Epithelial cell of proximal tubule (primary cell): Measurements from ENCODE around the gene MDM1. TPM values are rescaled to one million over a fixed set of nuclear protein-coding genes. Genes with fewer than 3 reads are reported as not detected.
A peak's percentile ranks its signal among the peaks of the same experiment; 100 is the strongest.

ENCODE experiments used
- DNase-seq: peaks from one replicate; pipeline ENCODE4 v3.0.0-alpha.2; 2011; ENCODE audit warnings: low read depth
- H3K4me3 ChIP-seq: 2 replicates; pipeline ENCODE4 v1.5.1; 2011; ENCODE audit warnings: low read depth, mild to moderate bottlenecking, low read length
- total RNA-seq: library from RNA; depleted of rRNA; stranded (reverse); fragments of >200 nt; gene quantifications from 2 replicates; pipeline ENCODE4 v1.2.3, GENCODE V29; 2015
- TF ChIP-seq, protein P1 (sequence below): conservative IDR thresholded peaks from 2 replicates; pipeline ENCODE4 v1.5.1; 2012; ENCODE audit warnings: low read depth, mild to moderate bottlenecking, low read length

MDM1 gene
- total RNA-seq, 1 donor from 2014 or later: 3.9 TPM

- H3K4me3 ChIP-seq: no peak overlapping the region
- no peak for DNase-seq
- TF ChIP-seq, protein P1, sequence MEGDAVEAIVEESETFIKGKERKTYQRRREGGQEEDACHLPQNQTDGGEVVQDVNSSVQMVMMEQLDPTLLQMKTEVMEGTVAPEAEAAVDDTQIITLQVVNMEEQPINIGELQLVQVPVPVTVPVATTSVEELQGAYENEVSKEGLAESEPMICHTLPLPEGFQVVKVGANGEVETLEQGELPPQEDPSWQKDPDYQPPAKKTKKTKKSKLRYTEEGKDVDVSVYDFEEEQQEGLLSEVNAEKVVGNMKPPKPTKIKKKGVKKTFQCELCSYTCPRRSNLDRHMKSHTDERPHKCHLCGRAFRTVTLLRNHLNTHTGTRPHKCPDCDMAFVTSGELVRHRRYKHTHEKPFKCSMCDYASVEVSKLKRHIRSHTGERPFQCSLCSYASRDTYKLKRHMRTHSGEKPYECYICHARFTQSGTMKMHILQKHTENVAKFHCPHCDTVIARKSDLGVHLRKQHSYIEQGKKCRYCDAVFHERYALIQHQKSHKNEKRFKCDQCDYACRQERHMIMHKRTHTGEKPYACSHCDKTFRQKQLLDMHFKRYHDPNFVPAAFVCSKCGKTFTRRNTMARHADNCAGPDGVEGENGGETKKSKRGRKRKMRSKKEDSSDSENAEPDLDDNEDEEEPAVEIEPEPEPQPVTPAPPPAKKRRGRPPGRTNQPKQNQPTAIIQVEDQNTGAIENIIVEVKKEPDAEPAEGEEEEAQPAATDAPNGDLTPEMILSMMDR: no peak
Measured at GRCh38 chr12:68324531-68324930, 7.6 kb downstream of the MDM1 start.

- H3K4me3 ChIP-seq: no peak overlapping the region
- no peak for DNase-seq
- TF ChIP-seq, protein P1: no peak
Measured at GRCh38 chr12:68321140-68321539, 11.0 kb downstream of the MDM1 start.

- no peak overlapping the region for H3K4me3 ChIP-seq
- DNase-seq: no peak
Measured at GRCh38 chr12:68319988-68320623, 12.1 kb downstream of the MDM1 start.

DNA sequence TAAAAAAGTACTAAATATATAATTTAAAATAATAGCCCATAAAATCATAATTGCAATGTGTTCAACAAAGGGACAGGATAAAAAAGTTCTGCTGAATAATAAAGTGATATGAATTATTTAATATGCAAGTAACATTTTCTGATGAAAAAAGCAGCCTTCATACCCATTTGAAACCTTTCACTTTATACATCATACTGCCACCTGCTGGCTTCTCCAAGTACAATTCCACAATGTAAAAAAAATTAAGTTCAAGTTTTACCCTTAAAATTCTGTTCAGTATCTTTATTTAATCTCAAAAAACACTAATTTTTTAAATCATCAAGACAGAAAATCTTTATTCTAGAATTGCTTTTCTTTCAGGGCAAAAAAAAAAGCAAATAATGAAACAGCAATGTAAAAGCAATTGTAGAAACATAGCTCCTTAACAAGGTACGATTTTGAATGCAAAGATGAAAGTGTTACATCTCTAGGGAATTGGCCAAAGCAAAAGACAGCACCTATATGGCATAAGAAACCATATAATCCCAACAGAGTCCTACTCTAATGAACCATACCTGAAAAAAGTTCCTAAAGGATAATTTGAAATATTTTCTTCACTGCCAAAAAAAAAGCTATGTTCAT is 15.0 kb downstream of the MDM1 start:
- DNase-seq: no peak
- TF ChIP-seq, protein P1: peak; percentile 61
- H3K4me3 ChIP-seq: no peak overlapping the region

More at GRCh38 chr12:68319988-68320623, 12.1 kb downstream of the MDM1 start:
- TF ChIP-seq, protein P1: no peak

GRCh38 chr12:68310370-68310769 is 21.8 kb downstream of the MDM1 start:
- TF ChIP-seq, protein P1: no peak
- DNase-seq: no peak
- H3K4me3 ChIP-seq: no peak overlapping the region

GRCh38 chr12:68306564-68306963 is 25.6 kb downstream of the MDM1 start:
- TF ChIP-seq, protein P1: no peak
- DNase-seq: no peak
- H3K4me3 ChIP-seq: no peak overlapping the region

- no peak overlapping the region for H3K4me3 ChIP-seq
- TF ChIP-seq, protein P1: no peak
- no peak for DNase-seq
Measured at GRCh38 chr12:68305278-68305677, 26.9 kb downstream of the MDM1 start.
